ENCODE measurements around the gene MTMR3.
"Not testable (repeated sequence)": the region's sequence is repeated elsewhere in the genome, so short reads cannot be mapped to it uniquely, and the experiment has no call there.

The MTMR3 gene

GRCh38 chr22:29848111-29848510, 34.9 kb upstream of the MTMR3 start:
- no peak for TF ChIP-seq CTCF (IDR thresholded peaks at IDR 0.05; ENCODE audit: unreplicated experiment in 3 of 3)
- Mint-ChIP-seq H3K27ac (peak overlapping the region in 2 of 3 experiments; percentile 23 to 46), H3K4me3 (no peak overlapping the region), H3K9me3 (peaks cover 6% of the 10 kb centered on the region), H3K27me3 (ENCODE audit: low read depth) (peaks cover 2% of the 10 kb centered on the region), H3K36me3 (ENCODE audit: low read depth) (no peaks in the 10 kb centered on the region), H3K4me1 (no peaks in the 10 kb centered on the region)

GRCh38 chr22:29854432-29854831, 28.5 kb upstream of the MTMR3 start:
- Mint-ChIP-seq H3K4me1 (no peaks in the 10 kb centered on the region), H3K4me3 (no peak overlapping the region), H3K36me3 (ENCODE audit: low read depth) (no peaks in the 10 kb centered on the region), H3K27ac (no peak overlapping the region), H3K9me3 (no peaks in the 10 kb centered on the region), H3K27me3 (ENCODE audit: low read depth) (peaks cover 8% of the 10 kb centered on the region)
- no peak for TF ChIP-seq CTCF (IDR thresholded peaks at IDR 0.05; ENCODE audit: unreplicated experiment in 3 of 3)

- no peaks in the 10 kb centered on the region for H3K9me3 Mint-ChIP-seq
- H3K4me3 Mint-ChIP-seq: no peak overlapping the region
- H3K27me3 Mint-ChIP-seq (ENCODE audit: low read depth): peaks cover 8% of the 10 kb centered on the region
- no peaks in the 10 kb centered on the region for H3K4me1 Mint-ChIP-seq
- TF ChIP-seq CTCF (IDR thresholded peaks at IDR 0.05; ENCODE audit: unreplicated experiment in 3 of 3): no peak
- no peak overlapping the region for H3K27ac Mint-ChIP-seq
- H3K36me3 Mint-ChIP-seq (ENCODE audit: low read depth): no peaks in the 10 kb centered on the region
These were observed 27.3 kb upstream of the MTMR3 start for GRCh38 chr22:29855611-29856181.

- no peak for TF ChIP-seq CTCF (IDR thresholded peaks at IDR 0.05; ENCODE audit: unreplicated experiment in 3 of 3)
- Mint-ChIP-seq H3K36me3 (ENCODE audit: low read depth) (no peaks in the 10 kb centered on the region), H3K9me3 (no peaks in the 10 kb centered on the region), H3K4me3 (no peak overlapping the region), H3K4me1 (no peaks in the 10 kb centered on the region), H3K27ac (no peak overlapping the region), H3K27me3 (ENCODE audit: low read depth) (peaks cover 8% of the 10 kb centered on the region)
These were observed 26.5 kb upstream of the MTMR3 start for GRCh38 chr22:29856496-29856895.

GRCh38 chr22:29859030-29859429, 23.9 kb upstream of the MTMR3 start:
- H3K4me3 Mint-ChIP-seq; H3K9me3 Mint-ChIP-seq; H3K4me1 Mint-ChIP-seq; H3K27ac Mint-ChIP-seq; H3K36me3 Mint-ChIP-seq (ENCODE audit: low read depth); H3K27me3 Mint-ChIP-seq (ENCODE audit: low read depth): not testable (repeated sequence)

- Mint-ChIP-seq H3K36me3 (ENCODE audit: low read depth) (no peaks in the 10 kb centered on the region), H3K4me3 (no peak overlapping the region), H3K4me1 (no peaks in the 10 kb centered on the region), H3K27ac (no peak overlapping the region), H3K9me3 (no peaks in the 10 kb centered on the region), H3K27me3 (ENCODE audit: low read depth) (no peaks in the 10 kb centered on the region)
- TF ChIP-seq CTCF (IDR thresholded peaks at IDR 0.05; ENCODE audit: unreplicated experiment in 3 of 3): no peak
These were observed 22.8 kb upstream of the MTMR3 start for GRCh38 chr22:29860006-29860766.
